DOHH2 (cell line): ENCODE results near the gene UTP15.
A peak's percentile ranks its signal among the peaks of the same experiment; 100 is the strongest.

Experiments used
- H3F3A ChIP-seq: fragments of 200-600 bp; sonication (generic), shearing (Covaris generic); 2 replicates; pipeline ENCODE4 v1.6.0; 2016; ENCODE audit warnings: antibody characterized with exemption, mild to moderate bottlenecking; ENCODE audit not compliant: control insufficient read depth, insufficient read depth
- H3K27ac ChIP-seq: fragments of 200-600 bp; sonication (generic); 2 replicates; pipeline ENCODE4 v1.5.1; 2014; ENCODE audit warnings: low read depth, mild to moderate bottlenecking, low read length, moderate library complexity
- H3K27me3 ChIP-seq: fragments of 200-600 bp; sonication (generic); 2 replicates; pipeline ENCODE4 v1.6.1; 2014; ENCODE audit warnings: mild to moderate bottlenecking, low read length, mixed read lengths; ENCODE audit not compliant: control insufficient read depth
- H3K36me3 ChIP-seq: fragments of 200-600 bp; sonication (generic); 2 replicates; pipeline ENCODE4 v1.6.1; 2014; ENCODE audit warnings: mild to moderate bottlenecking, low read length, moderate library complexity, mixed read lengths; ENCODE audit not compliant: control insufficient read depth
- H3K4me1 ChIP-seq: fragments of 200-600 bp; sonication (generic); 2 replicates; pipeline ENCODE4 v1.6.1; 2014; ENCODE audit warnings: mild to moderate bottlenecking, low read length, mixed read lengths; ENCODE audit not compliant: control insufficient read depth
- H3K4me2 ChIP-seq: fragments of 200-600 bp; sonication (generic); 2 replicates; pipeline ENCODE4 v1.6.0; 2014; ENCODE audit warnings: mild to moderate bottlenecking, low read length, moderate library complexity
- H3K4me3 ChIP-seq: fragments of 200-600 bp; sonication (generic); 2 replicates; pipeline ENCODE4 v1.5.1; 2014; ENCODE audit warnings: mild to moderate bottlenecking, low read length, mixed read lengths
- H3K79me2 ChIP-seq: fragments of 200-600 bp; sonication (generic); 2 replicates; pipeline ENCODE4 v1.6.1; 2014; ENCODE audit warnings: mild to moderate bottlenecking, low read length, mixed read lengths; ENCODE audit not compliant: control insufficient read depth
- H3K9me2 ChIP-seq: fragments of 200-600 bp; sonication (generic); replicated peaks from 2 replicates; pipeline ENCODE4 v1.6.1; 2014; ENCODE audit warnings: mild to moderate bottlenecking, low read length, mixed read lengths; ENCODE audit not compliant: control insufficient read depth
- H3K9me3 ChIP-seq: fragments of 200-600 bp; sonication (generic); 2 replicates; pipeline ENCODE4 v1.6.1; 2014; ENCODE audit warnings: antibody characterized with exemption, low read length, mixed read lengths; ENCODE audit not compliant: control insufficient read depth, insufficient read depth
- H4K20me1 ChIP-seq: fragments of 200-600 bp; sonication (generic); 2 replicates; pipeline ENCODE4 v1.6.0; 2014; ENCODE audit warnings: low read depth, mild to moderate bottlenecking, antibody characterized with exemption, low read length, moderate library complexity; ENCODE audit not compliant: control insufficient read depth, insufficient read depth
- CTCF ChIP-seq: fragments of 200-600 bp; sonication (generic); IDR thresholded peaks from one replicate; pipeline ENCODE4 v1.5.1; 2014; ENCODE audit warnings: antibody characterized with exemption, mild to moderate bottlenecking, low read depth, low read length; ENCODE audit not compliant: poor library complexity, severe bottlenecking
- EZH2phosphoT487 ChIP-seq: fragments of 200-600 bp; sonication (generic); IDR thresholded peaks from 2 replicates; pipeline ENCODE4 v1.6.1; 2017; ENCODE audit warnings: borderline replicate concordance, mild to moderate bottlenecking, antibody characterized with exemption, low read length, moderate library complexity, mixed read lengths

The UTP15 gene

GRCh38 chr5:73558950-73559349, 6.6 kb upstream of the UTP15 start:
- TF ChIP-seq EZH2phosphoT487 (no peak), CTCF (no peak)
- Histone ChIP-seq H4K20me1 (no peaks in the 10 kb centered on the region), H3K9me2 (no peaks in the 10 kb centered on the region), H3K27me3 (no peaks in the 10 kb centered on the region), H3K4me1 (peaks cover 9% of the 10 kb centered on the region), H3K27ac (no peak overlapping the region), H3K36me3 (peaks cover 31% of the 10 kb centered on the region), H3K79me2 (peaks cover 10% of the 10 kb centered on the region), H3K4me2 (no peak overlapping the region), H3F3A (no peaks in the 10 kb centered on the region), H3K4me3 (no peak overlapping the region), H3K9me3 (no peaks in the 10 kb centered on the region)

GRCh38 chr5:73564018-73564417, 1.5 kb upstream of the UTP15 start:
- no peak overlapping the region for H3K27ac ChIP-seq
- peaks cover 24% of the 10 kb centered on the region for H3K4me1 ChIP-seq

GRCh38 chr5:73564675-73565074, 868 bp upstream of the UTP15 start:
- Histone ChIP-seq H3K9me3 (no peaks in the 10 kb centered on the region), H3K4me2 (peak overlapping the region; percentile 77), H3K9me2 (no peaks in the 10 kb centered on the region), H3K4me3 (peak overlapping the region; percentile 84), H4K20me1 (no peaks in the 10 kb centered on the region), H3K36me3 (peaks cover 29% of the 10 kb centered on the region), H3K27me3 (no peaks in the 10 kb centered on the region), H3F3A (no peaks in the 10 kb centered on the region), H3K27ac (peak overlapping the region; percentile 58), H3K79me2 (peaks cover 63% of the 10 kb centered on the region), H3K4me1 (peaks cover 24% of the 10 kb centered on the region)
- no peak for TF ChIP-seq EZH2phosphoT487
- no peak for TF ChIP-seq CTCF

More at GRCh38 chr5:73564018-73564417, 1.5 kb upstream of the UTP15 start:
- no peaks in the 10 kb centered on the region for H3K27me3 ChIP-seq
- H3K9me3 ChIP-seq, result no peaks in the 10 kb centered on the region
- no peaks in the 10 kb centered on the region for H3K9me2 ChIP-seq
- peaks cover 26% of the 10 kb centered on the region for H3K36me3 ChIP-seq
- no peaks in the 10 kb centered on the region for H4K20me1 ChIP-seq
- TF ChIP-seq EZH2phosphoT487, result no peak
- TF ChIP-seq CTCF, result no peak
- H3K4me2 ChIP-seq, result peak overlapping the region; percentile 77
- no peaks in the 10 kb centered on the region for H3F3A ChIP-seq
- H3K4me3 ChIP-seq, result peak overlapping the region; percentile 84
- H3K79me2 ChIP-seq, result peaks cover 58% of the 10 kb centered on the region
